CD4-positive, alpha-beta T cell treated with Interleukin-6 for 4 hours (primary cell): ENCODE measurements around the gene FAM43B.
A peak's percentile ranks its signal among the peaks of the same experiment; 100 is the strongest.

Source experiments
- DNase-seq: peaks from one replicate; pipeline ENCODE4 v3.0.0-alpha.2; 2020; ENCODE audit warnings: mixed read lengths

Gene FAM43B

GRCh38 chr1:20552728-20553445 lies 514 bp downstream of the FAM43B start:
- DNase-seq: no peak

- DNase-seq: no peak
These were observed 2.8 kb downstream of the FAM43B start for GRCh38 chr1:20555025-20555757.

- no peak for DNase-seq
These were observed 3.4 kb downstream of the FAM43B start for GRCh38 chr1:20555758-20556120.

- DNase-seq: no peak
These were observed 5.8 kb downstream of the FAM43B start for GRCh38 chr1:20558191-20558590.

GRCh38 chr1:20560966-20561365 lies 8.6 kb downstream of the FAM43B start:
- no peak for DNase-seq

GRCh38 chr1:20565234-20565633 lies 12.9 kb downstream of the FAM43B start:
- no peak for DNase-seq

GRCh38 chr1:20569523-20570098 lies 17.2 kb downstream of the FAM43B start:
- no peak for DNase-seq

- no peak for DNase-seq
These were observed 19.1 kb downstream of the FAM43B start for GRCh38 chr1:20571427-20571826.

- no peak for DNase-seq
These were observed 21.6 kb downstream of the FAM43B start for GRCh38 chr1:20573987-20574386.

GRCh38 chr1:20574686-20575540 lies 22.5 kb downstream of the FAM43B start:
- peak; percentile 66 for DNase-seq

GRCh38 chr1:20575541-20576336 lies 23.4 kb downstream of the FAM43B start:
- no peak for DNase-seq

GRCh38 chr1:20578062-20578461 lies 25.7 kb downstream of the FAM43B start:
- no peak for DNase-seq

GRCh38 chr1:20578721-20579395 lies 26.5 kb downstream of the FAM43B start:
- DNase-seq: no peak

- DNase-seq: no peak
These were observed 32.5 kb downstream of the FAM43B start for GRCh38 chr1:20584890-20585289.

GRCh38 chr1:20586953-20587660 lies 34.7 kb downstream of the FAM43B start:
- no peak for DNase-seq

- DNase-seq: no peak
These were observed 35.3 kb downstream of the FAM43B start for GRCh38 chr1:20587661-20588053.

- no peak for DNase-seq
These were observed 36.4 kb downstream of the FAM43B start, which contains the start of gene CDA for GRCh38 chr1:20588634-20589225. Gene CDA, plus strand, starts transcription at chr1:20589097. Its CDS starts 33 bp downstream, at chr1:20589130.

- no peak for DNase-seq
These were observed 37.2 kb downstream of the FAM43B start for GRCh38 chr1:20589331-20590278.

GRCh38 chr1:20590306-20590777 lies 38.0 kb downstream of the FAM43B start:
- DNase-seq: no peak
